ENCODE measurements around the gene RTBDN. TPM values are rescaled to one million over a fixed set of nuclear protein-coding genes. Genes with fewer than 3 reads are reported as not detected.

RTBDN gene
- total RNA-seq, 1 experiment from 2014 or later: 5.6 TPM

- peaks cover 27% of the 10 kb centered on the region for H3K23me2 ChIP-seq (ENCODE audit: insufficient read length, low read depth, low read length, poor library complexity, severe bottlenecking)
- no peak overlapping the region for H4K91ac ChIP-seq (ENCODE audit: insufficient read length, low read depth, low read length)
- no peak overlapping the region for H3K56ac ChIP-seq (ENCODE audit: insufficient read length, low read depth, low read length)
- H4K5ac ChIP-seq (ENCODE audit: insufficient read length, low read depth, low read length): no peak overlapping the region
- DNase-seq: no peak
- no CpG with 5 or more reads among the region's 18 CpGs for WGBS (ENCODE audit: extremely low coverage, insufficient read length, low lambda C conversion rate)
- H2BK15ac ChIP-seq (ENCODE audit: low read depth, low read length): no peak overlapping the region
- H3K14ac ChIP-seq (ENCODE audit: insufficient read depth, low read length): no peak overlapping the region; the same call in 1 of the 2 replicates
- no peak overlapping the region for H2BK5ac ChIP-seq (ENCODE audit: insufficient read length, low read length)
- no peak overlapping the region for H2AK5ac ChIP-seq (ENCODE audit: insufficient read length, low read length)
- H3K4me1 ChIP-seq (ENCODE audit: insufficient read depth, low read length): peaks cover 6% of the 10 kb centered on the region
- no peak overlapping the region for H3K23ac ChIP-seq (ENCODE audit: insufficient read length, low read depth, low read length)
- no peaks in the 10 kb centered on the region for H4K20me1 ChIP-seq (ENCODE audit: control insufficient read depth, insufficient read depth, insufficient read length)
- H2BK12ac ChIP-seq (ENCODE audit: insufficient read length, low read depth, low read length): no peak overlapping the region
- no peaks in the 10 kb centered on the region for H3K9me3 ChIP-seq (ENCODE audit: control insufficient read depth, low read depth, low read length)
- H3K4me3 Mint-ChIP-seq: no peak overlapping the region
- no peak overlapping the region for H2BK120ac ChIP-seq (ENCODE audit: low read depth, low read length, poor library complexity, severe bottlenecking)
- TF ChIP-seq CTCF (conservative IDR thresholded peaks at IDR 0.05): no peak
- H3K4ac ChIP-seq (ENCODE audit: low read depth, low read length): no peak overlapping the region
- no peak overlapping the region for H2BK20ac ChIP-seq (ENCODE audit: low read depth, low read length, poor library complexity, severe bottlenecking)
- H3K18ac ChIP-seq (ENCODE audit: insufficient read length, low read depth, low read length): no peak overlapping the region
- peaks cover 28 to 32% of the 10 kb centered on the region in 2 experiments for H3K4me1 Mint-ChIP-seq
- no peak overlapping the region for H3K4me2 ChIP-seq (ENCODE audit: insufficient read depth, insufficient read length, low read length)
- H3K79me1 ChIP-seq (ENCODE audit: insufficient read depth, low read depth, low read length, poor library complexity, severe bottlenecking): no peaks in the 10 kb centered on the region
- H3K27me3 ChIP-seq (ENCODE audit: insufficient read depth, low read length): no peaks in the 10 kb centered on the region; the same call in 1 of the 2 replicates
- H3K9me3 Mint-ChIP-seq: no peaks in the 10 kb centered on the region
- H3K9ac ChIP-seq (ENCODE audit: extremely low read depth, insufficient read length, low read length): no peak overlapping the region
- H3K27ac Mint-ChIP-seq: no peak overlapping the region
- no peak overlapping the region for H3T11ph ChIP-seq (ENCODE audit: low read length)
- no peaks in the 10 kb centered on the region for H3K79me2 ChIP-seq (ENCODE audit: insufficient read depth, low read length)
- H3K27ac ChIP-seq (ENCODE audit: insufficient read length, low read depth, low read length): no peak overlapping the region
- no peaks in the 10 kb centered on the region for H3K36me3 Mint-ChIP-seq (ENCODE audit: insufficient read depth in 1 of 3, low read depth in 3 of 3)
- H4K8ac ChIP-seq (replicated peaks; ENCODE audit: insufficient read length, low read depth, low read length): no peak overlapping the region
- no peak overlapping the region for H2AFZ ChIP-seq (ENCODE audit: low read length)
- H3K27me3 Mint-ChIP-seq (ENCODE audit: low read depth): peaks cover 6% of the 10 kb centered on the region
Observed at GRCh38 chr19:12786141-12786870, 48.1 kb downstream of the RTBDN start.

Data from H9 (cell line).